NK-92 (cell line): Measurements from ENCODE around the gene TMEM191C.
"Not testable (repeated sequence)": the region's sequence is repeated elsewhere in the genome, so short reads cannot be mapped to it uniquely, and the experiment has no call there.

ENCODE experiments used
- DNase-seq: peaks from one replicate; lab custom pipeline; 2025; ENCODE audit not compliant: unreplicated experiment; lab: John Stamatoyannopoulos, UW

Gene TMEM191C

GRCh38 chr22:21472984-21473383 lies 5.8 kb downstream of the TMEM191C start:
- DNase-seq, result not testable (repeated sequence)

GRCh38 chr22:21473664-21474063 lies 6.5 kb downstream of the TMEM191C start:
- DNase-seq, result not testable (repeated sequence)

GRCh38 chr22:21484039-21484438 lies 16.9 kb downstream of the TMEM191C start:
- not testable (repeated sequence) for DNase-seq

GRCh38 chr22:21487723-21488122 lies 20.5 kb downstream of the TMEM191C start:
- not testable (repeated sequence) for DNase-seq

- not testable (repeated sequence) for DNase-seq
Observed at GRCh38 chr22:21489149-21489680, 22.0 kb downstream of the TMEM191C start.

GRCh38 chr22:21490556-21490955 lies 23.4 kb downstream of the TMEM191C start:
- not testable (repeated sequence) for DNase-seq

GRCh38 chr22:21492271-21492670 lies 25.1 kb downstream of the TMEM191C start:
- DNase-seq, result not testable (repeated sequence)

GRCh38 chr22:21493789-21494782 lies 26.9 kb downstream of the TMEM191C start:
- DNase-seq, result not testable (repeated sequence)

GRCh38 chr22:21497984-21498383 lies 30.8 kb downstream of the TMEM191C start:
- not testable (repeated sequence) for DNase-seq

GRCh38 chr22:21498489-21498888 lies 31.3 kb downstream of the TMEM191C start:
- not testable (repeated sequence) for DNase-seq

GRCh38 chr22:21499623-21500506 lies 32.7 kb downstream of the TMEM191C start:
- DNase-seq, result not testable (repeated sequence)

GRCh38 chr22:21510397-21510796 lies 43.2 kb downstream of the TMEM191C start:
- DNase-seq, result not testable (repeated sequence)

GRCh38 chr22:21512022-21512421 lies 44.8 kb downstream of the TMEM191C start:
- not testable (repeated sequence) for DNase-seq

- DNase-seq, result not testable (repeated sequence)
Observed at GRCh38 chr22:21514117-21514516, 46.9 kb downstream of the TMEM191C start.

- DNase-seq, result not testable (repeated sequence)
Observed at GRCh38 chr22:21515234-21515633, 48.0 kb downstream of the TMEM191C start.

GRCh38 chr22:21516522-21516921 lies 49.3 kb downstream of the TMEM191C start:
- DNase-seq, result not testable (repeated sequence)

GRCh38 chr22:21516970-21517764 lies 50.0 kb downstream of the TMEM191C start:
- not testable (repeated sequence) for DNase-seq
